GM12878 (cell line): ENCODE measurements around the gene MTRF1L. TPM values are rescaled to one million over a fixed set of nuclear protein-coding genes. Genes with fewer than 3 reads are reported as not detected.
A peak's percentile ranks its signal among the peaks of the same experiment; 100 is the strongest.

Experiments used
- ATAC-seq: fragments of 200-7000 bp; cut with Tn5 transposase; 3 replicates; pipeline ENCODE4 v1.9.1; 2020; ENCODE audit warnings: mild to moderate bottlenecking, moderate library complexity
- BruUV-seq: library from RNA; stranded (reverse); fragments of 400-500 nt; replicated peaks from 2 replicates; lab custom pipeline; 2021; lab: Mats Ljungman, UMichigan
- CTCF ChIA-PET: fragments of 300-600 bp; sonication (Branson Sonifier 250); formaldehyde crosslinking; extraction: SDS; loops from one replicate; lab custom pipeline; 2021; ENCODE audit warnings: inconsistent platforms; lab: Yijun Ruan, JAX
- POLR2A ChIA-PET: fragments of 350-600 bp; formaldehyde crosslinking; extraction: SDS; loops from one replicate; lab custom pipeline; 2021; ENCODE audit warnings: inconsistent platforms; lab: Charles Lee
- RAD21 ChIA-PET: fragments of 300-600 bp; sonication (Branson Sonifier 250); formaldehyde crosslinking; loops from one replicate; lab custom pipeline; 2023; ENCODE audit warnings: antibody characterized with exemption; ENCODE audit not compliant: unreplicated experiment; lab: Charles Lee
- SMC1A ChIA-PET: fragments of 300-600 bp; sonication (Branson Sonifier 250); formaldehyde crosslinking; loops from one replicate; lab custom pipeline; 2023; ENCODE audit not compliant: unreplicated experiment, uncharacterized antibody; lab: Charles Lee
- DNase-seq: peaks from one replicate; pipeline ENCODE4 v3.0.0-alpha.2; 2011; ENCODE audit warnings: low read depth, low spot score
- FAIRE-seq: peaks from 3 replicates; lab custom pipeline; 2011; peaks lifted over from hg19 to GRCh38; lab: Jason Lieb, UNC
- H2AFZ ChIP-seq: 2 replicates; pipeline ENCODE4 v1.6.0; 2011; ENCODE audit warnings: low read depth, low read length, control low read depth; ENCODE audit not compliant: control insufficient read depth
- H3K27ac ChIP-seq: 2 replicates; pipeline ENCODE4 v1.5.1; 2011; ENCODE audit warnings: control low read depth; ENCODE audit not compliant: control insufficient read depth, insufficient read depth
- H3K27me3 ChIP-seq, 2 experiments: replicated peaks in 1 of 2; 2 replicates each; pipeline versions ENCODE4 v1.6.0 to v1.6.1; 2011; ENCODE audit warnings: low read length in 1 of 2; ENCODE audit not compliant: control insufficient read depth in 2 of 2, insufficient read depth in 2 of 2
- H3K36me3 ChIP-seq, 2 experiments: 2 replicates each; pipeline ENCODE4 v1.5.1; 2011; ENCODE audit warnings: low read length in 1 of 2; ENCODE audit not compliant: control insufficient read depth in 2 of 2, insufficient read depth in 2 of 2
- H3K4me1 ChIP-seq: 2 replicates; pipeline ENCODE4 v1.6.1; 2011; ENCODE audit warnings: mild to moderate bottlenecking, low read length, moderate library complexity, mixed read lengths; ENCODE audit not compliant: control insufficient read depth, insufficient read depth
- H3K4me2 ChIP-seq: 2 replicates; pipeline ENCODE4 v1.6.0; 2011; ENCODE audit warnings: control low read depth; ENCODE audit not compliant: control insufficient read depth, insufficient read depth
- H3K4me3 ChIP-seq: fragments of 200-600 bp; sonication (generic); 2 replicates; pipeline ENCODE4 v1.5.1; 2016
- H3K79me2 ChIP-seq: 2 replicates; pipeline ENCODE4 v1.6.0; 2011; ENCODE audit warnings: low read length; ENCODE audit not compliant: control insufficient read depth, insufficient read depth
- H3K9ac ChIP-seq: 2 replicates; pipeline ENCODE4 v1.8.0; 2011; ENCODE audit warnings: low read length, control low read depth, mixed read lengths; ENCODE audit not compliant: control insufficient read depth, insufficient read depth
- H3K9me3 ChIP-seq: replicated peaks from 3 replicates; pipeline ENCODE4 v1.5.1; 2011; ENCODE audit warnings: mild to moderate bottlenecking, low read length; ENCODE audit not compliant: control insufficient read depth, insufficient read depth
- H4K20me1 ChIP-seq: 2 replicates; pipeline ENCODE4 v1.6.0; 2011; ENCODE audit not compliant: control insufficient read depth, insufficient read depth
- ATF7 ChIP-seq: fragments of 450-650 bp; IDR thresholded peaks from 2 replicates; pipeline ENCODE4 v1.6.1; 2016; ENCODE audit warnings: low read depth, mild to moderate bottlenecking
- BACH1 ChIP-seq: fragments of 450-650 bp; IDR thresholded peaks from 2 replicates; pipeline ENCODE4 v1.6.1; 2017; ENCODE audit warnings: mild to moderate bottlenecking, borderline replicate concordance
- BCL11A ChIP-seq: IDR thresholded peaks from 2 replicates; pipeline ENCODE4 v1.6.1; 2011; ENCODE audit warnings: low read depth, low read length
- CBFB ChIP-seq: IDR thresholded peaks from 2 replicates; pipeline ENCODE4 v1.6.1; 2016; ENCODE audit warnings: antibody characterized with exemption, low read depth
- CHD1 ChIP-seq: IDR thresholded peaks from 2 replicates; pipeline ENCODE4 v1.6.1; 2012; ENCODE audit warnings: low read depth, low read length, improper control_type of control experiment
- CHD2 ChIP-seq: IDR thresholded peaks from 2 replicates; pipeline ENCODE4 v1.6.1; 2011; ENCODE audit warnings: low read depth, low read length, improper control_type of control experiment, borderline replicate concordance
- EZH2 ChIP-seq: IDR thresholded peaks from 2 replicates; pipeline ENCODE4 v1.6.1; 2012; ENCODE audit warnings: low read depth, mild to moderate bottlenecking, control low read depth, inconsistent platforms, low read length, borderline replicate concordance; ENCODE audit not compliant: control insufficient read depth
- FOXK2 ChIP-seq: fragments of 450-650 bp; IDR thresholded peaks from 2 replicates; pipeline ENCODE4 v1.6.1; 2017; ENCODE audit warnings: mild to moderate bottlenecking, moderate library complexity
- HCFC1 ChIP-seq: fragments of 150-350 bp; IDR thresholded peaks from 2 replicates; pipeline ENCODE4 v1.6.1; 2014; ENCODE audit warnings: low read length
- NFYB ChIP-seq: IDR thresholded peaks from 2 replicates; pipeline ENCODE4 v1.6.1; 2011; ENCODE audit warnings: low read depth, mild to moderate bottlenecking, low read length, improper control_type of control experiment, moderate library complexity; ENCODE audit not compliant: insufficient read depth
- NR2C2 ChIP-seq: IDR thresholded peaks from 2 replicates; pipeline ENCODE4 v1.6.1; 2011; ENCODE audit warnings: borderline replicate concordance, low read depth; ENCODE audit not compliant: control insufficient read depth, insufficient read length
- RCOR1 ChIP-seq: conservative IDR thresholded peaks from 2 replicates; pipeline ENCODE4 v1.6.1; 2012; ENCODE audit warnings: low read depth, low read length, improper control_type of control experiment
- RFX5 ChIP-seq: IDR thresholded peaks from 2 replicates; pipeline ENCODE4 v1.6.1; 2011; ENCODE audit warnings: low read depth, low read length, improper control_type of control experiment
- SIX5 ChIP-seq: IDR thresholded peaks from 2 replicates; pipeline ENCODE4 v1.6.1; 2011; ENCODE audit warnings: mild to moderate bottlenecking, low read depth, low read length, moderate library complexity; ENCODE audit not compliant: severe bottlenecking
- SMAD5 ChIP-seq: IDR thresholded peaks from 2 replicates; pipeline ENCODE4 v1.6.1; 2016; ENCODE audit warnings: antibody characterized with exemption, low read depth
- TARDBP ChIP-seq: IDR thresholded peaks from 2 replicates; pipeline ENCODE4 v1.6.1; 2016; ENCODE audit warnings: borderline replicate concordance
- TCF3 ChIP-seq: IDR thresholded peaks from 2 replicates; pipeline ENCODE4 v1.6.1; 2012; ENCODE audit warnings: low read depth, mild to moderate bottlenecking, low read length, borderline replicate concordance; ENCODE audit not compliant: insufficient read depth
- ZNF384 ChIP-seq: IDR thresholded peaks from 2 replicates; pipeline ENCODE4 v1.6.1; 2012; ENCODE audit warnings: low read depth, mild to moderate bottlenecking, low read length, improper control_type of control experiment, borderline replicate concordance
- WGBS: methylation state at CpG from one replicate; pipeline ENCODE4 v1.1.6; 2016; ENCODE audit warnings: low lambda C conversion rate; ENCODE audit not compliant: insufficient replicate concordance, insufficient coverage; ENCODE audit errors: missing lambda C conversion rate; 5-methylcytosine and 5-hydroxymethylcytosine counted together
- in situ Hi-C: fragments of 300-500 bp; cut with MboI; formaldehyde crosslinking; loops from 9 replicates; pipeline ENCODE4 v1.14.3; 2018; ENCODE audit warnings: mixed read lengths
- intact Hi-C: fragments of 100-400 bp; cut with micrococcal nuclease; formaldehyde crosslinking; loops from one replicate; pipeline ENCODE4 v1.14.2; 2022; ENCODE audit not compliant: unreplicated experiment
- polyA plus RNA-seq, 11 experiments: library from polyadenylated mRNA; depleted of rRNA in 4 of 11; unstranded in 6 of 11; stranded (reverse) in 5 of 11; fragments of >200 nt; fragmentation: Nextera tagmentation in 4 of 11; fragmentation: Illumina TruSeq in 1 of 11; extraction: Ambion mirVana in 4 of 11; extraction: Trizol in 1 of 11; gene quantifications; 1 replicate in 1 of 11; 2 replicates in 10 of 11; pipeline versions ENCODE4 v1.2.1 to v1.2.3, GENCODE V29; 2011 to 2016; ENCODE audit warnings: inconsistent platforms in 2 of 11, missing spikeins in 2 of 11, low read depth in 1 of 11
- total RNA-seq, 4 experiments: library from RNA; depleted of rRNA in 3 of 4; stranded (reverse); fragments of >200 nt in 3 of 4; fragmentation: Illumina TruSeq in 1 of 4; extraction: Trizol in 1 of 4; gene quantifications; 2 replicates each; pipeline versions ENCODE4 v1.2.1 to v1.2.3, GENCODE V29; 2013 to 2021
- TF ChIP-seq, protein P1 (sequence below): IDR thresholded peaks from 2 replicates; pipeline ENCODE4 v1.6.1; 2012; ENCODE audit warnings: improper control_type of control experiment, low read depth, low read length; ENCODE audit not compliant: insufficient replicate concordance

MTRF1L gene
- total and polyA plus RNA-seq, 10 of the 15 experiments (the other 5 are each of a cell fraction or from before 2014, with no cell fraction given): 5.1 to 21.6 (median 16.1) TPM

DNA sequence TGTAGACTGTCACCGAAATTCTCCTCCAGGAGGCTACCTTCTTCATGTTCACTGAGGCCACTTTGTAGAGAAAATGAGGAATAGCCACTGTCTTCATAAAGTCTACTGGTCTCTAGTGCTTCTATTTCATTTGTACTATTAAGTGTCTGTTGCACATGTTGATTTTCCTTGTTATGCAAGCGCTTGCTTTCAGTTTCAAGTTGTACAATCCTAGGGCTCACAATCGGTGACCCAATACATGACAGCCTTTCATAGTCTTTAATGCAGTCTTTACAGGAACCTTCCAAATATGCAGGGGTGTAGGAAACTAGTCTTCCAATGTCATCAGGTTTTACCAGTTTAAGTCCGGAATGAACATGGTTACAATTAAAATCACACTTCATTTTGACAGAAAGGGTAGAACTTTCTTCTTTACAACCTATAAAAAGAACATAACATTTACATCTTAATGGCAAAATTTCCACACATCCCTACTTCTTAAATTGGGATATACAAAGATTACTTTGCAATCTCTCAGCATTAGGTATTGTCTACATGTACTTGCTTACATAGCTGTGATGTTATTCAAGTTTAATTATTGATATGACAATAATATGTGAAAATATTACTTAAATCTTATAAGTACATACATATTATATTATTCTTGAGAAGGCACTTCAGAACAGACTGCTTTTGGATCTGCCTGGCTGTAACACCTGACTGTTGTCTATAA, 27.1 kb downstream of the MTRF1L start:
- no peak overlapping the region for H2AFZ ChIP-seq
- CTCF ChIA-PET: interaction anchor here (2.6 kb wide), 1 partner anchor 21 kb away, joined by 11 read pairs; no protein-coding TSS in a partner anchor
- in situ Hi-C loops (loop anchor here (25.0 kb wide), 3 partner anchors 1262 to 1762 kb away; partner anchors contain the start of gene SCAF8), intact Hi-C loops (loop anchor here (10.0 kb wide), 1 partner anchor 671 kb away; no protein-coding TSS in a partner anchor)
- H3K9ac ChIP-seq: no peak overlapping the region
- no peaks in the 10 kb centered on the region for H4K20me1 ChIP-seq
- RAD21 ChIA-PET: no interaction called here
- DNase-seq: no peak
- H3K79me2 ChIP-seq: peaks cover 80% of the 10 kb centered on the region
- peak overlapping the region; percentile 25 for H3K4me3 ChIP-seq
- peaks cover 0 to 33% of the 10 kb centered on the region in 2 experiments; a peak in 2 of 4 replicates for H3K36me3 ChIP-seq
- SMC1A ChIA-PET: interaction anchor here (2.1 kb wide), 1 partner anchor 10 kb away, joined by 7 read pairs; no protein-coding TSS in a partner anchor
- no peak for FAIRE-seq
- H3K4me1 ChIP-seq: peaks cover 4% of the 10 kb centered on the region; the same call in 1 of the 2 replicates
- H3K4me2 ChIP-seq: peak overlapping the region; percentile 59
- peak; percentile 76 for ATAC-seq
- peaks cover 2% of the 10 kb centered on the region; the same call in 2 of the 3 replicates for H3K9me3 ChIP-seq
- 62% methylated on average over 4 of the region's 4 CpGs for WGBS
- no TSS peak for BruUV-seq
- H3K27me3 ChIP-seq: no peaks in the 10 kb centered on the region
- POLR2A ChIA-PET: interaction anchor here (1.5 kb wide), 1 partner anchor 23 kb away, joined by 5 read pairs; no protein-coding TSS in a partner anchor
- no peak overlapping the region for H3K27ac ChIP-seq
- TF ChIP-seq CBFB (no peak), RFX5 (no peak), EZH2 (no peak), FOXK2 (peak; percentile 94), ATF7 (peak; percentile 97), NFYB (no peak), CHD2 (no peak), NR2C2 (no peak), TARDBP (no peak), BCL11A (no peak), SIX5 (no peak), TCF3 (no peak), ZNF384 (no peak), RCOR1 (no peak), CHD1 (peak; percentile 90; the same call in 1 of the 2 replicates), BACH1 (no peak), HCFC1 (no peak), SMAD5 (no peak)
- TF ChIP-seq, protein P1, sequence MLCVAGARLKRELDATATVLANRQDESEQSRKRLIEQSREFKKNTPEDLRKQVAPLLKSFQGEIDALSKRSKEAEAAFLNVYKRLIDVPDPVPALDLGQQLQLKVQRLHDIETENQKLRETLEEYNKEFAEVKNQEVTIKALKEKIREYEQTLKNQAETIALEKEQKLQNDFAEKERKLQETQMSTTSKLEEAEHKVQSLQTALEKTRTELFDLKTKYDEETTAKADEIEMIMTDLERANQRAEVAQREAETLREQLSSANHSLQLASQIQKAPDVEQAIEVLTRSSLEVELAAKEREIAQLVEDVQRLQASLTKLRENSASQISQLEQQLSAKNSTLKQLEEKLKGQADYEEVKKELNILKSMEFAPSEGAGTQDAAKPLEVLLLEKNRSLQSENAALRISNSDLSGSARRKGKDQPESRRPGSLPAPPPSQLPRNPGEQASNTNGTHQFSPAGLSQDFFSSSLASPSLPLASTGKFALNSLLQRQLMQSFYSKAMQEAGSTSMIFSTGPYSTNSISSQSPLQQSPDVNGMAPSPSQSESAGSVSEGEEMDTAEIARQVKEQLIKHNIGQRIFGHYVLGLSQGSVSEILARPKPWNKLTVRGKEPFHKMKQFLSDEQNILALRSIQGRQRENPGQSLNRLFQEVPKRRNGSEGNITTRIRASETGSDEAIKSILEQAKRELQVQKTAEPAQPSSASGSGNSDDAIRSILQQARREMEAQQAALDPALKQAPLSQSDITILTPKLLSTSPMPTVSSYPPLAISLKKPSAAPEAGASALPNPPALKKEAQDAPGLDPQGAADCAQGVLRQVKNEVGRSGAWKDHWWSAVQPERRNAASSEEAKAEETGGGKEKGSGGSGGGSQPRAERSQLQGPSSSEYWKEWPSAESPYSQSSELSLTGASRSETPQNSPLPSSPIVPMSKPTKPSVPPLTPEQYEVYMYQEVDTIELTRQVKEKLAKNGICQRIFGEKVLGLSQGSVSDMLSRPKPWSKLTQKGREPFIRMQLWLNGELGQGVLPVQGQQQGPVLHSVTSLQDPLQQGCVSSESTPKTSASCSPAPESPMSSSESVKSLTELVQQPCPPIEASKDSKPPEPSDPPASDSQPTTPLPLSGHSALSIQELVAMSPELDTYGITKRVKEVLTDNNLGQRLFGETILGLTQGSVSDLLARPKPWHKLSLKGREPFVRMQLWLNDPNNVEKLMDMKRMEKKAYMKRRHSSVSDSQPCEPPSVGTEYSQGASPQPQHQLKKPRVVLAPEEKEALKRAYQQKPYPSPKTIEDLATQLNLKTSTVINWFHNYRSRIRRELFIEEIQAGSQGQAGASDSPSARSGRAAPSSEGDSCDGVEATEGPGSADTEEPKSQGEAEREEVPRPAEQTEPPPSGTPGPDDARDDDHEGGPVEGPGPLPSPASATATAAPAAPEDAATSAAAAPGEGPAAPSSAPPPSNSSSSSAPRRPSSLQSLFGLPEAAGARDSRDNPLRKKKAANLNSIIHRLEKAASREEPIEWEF: no peak
